Fibroblast of upper back skin (primary cell): ENCODE measurements around the gene CDK10.
"Not testable (repeated sequence)": the region's sequence is repeated elsewhere in the genome, so short reads cannot be mapped to it uniquely, and the experiment has no call there.

Experiments
- DNase-seq: peaks from one replicate; pipeline ENCODE4 v3.0.0-alpha.2; 2013

The CDK10 gene

GRCh38 chr16:89686520-89687091 lies at the start of gene CDK10:
TSS of gene CDK10 (plus strand) at chr16:89686689. CDS start at chr16:89686711, 22 bp downstream.
- peak; percentile 85 for DNase-seq

GRCh38 chr16:89637379-89637778 lies 49.1 kb upstream of the CDK10 start:
- no peak for DNase-seq

GRCh38 chr16:89638455-89638854 lies 48.0 kb upstream of the CDK10 start:
- no peak for DNase-seq

- no peak for DNase-seq
These were observed 47.1 kb upstream of the CDK10 start for GRCh38 chr16:89639385-89639784.

GRCh38 chr16:89641458-89642119 lies 44.9 kb upstream of the CDK10 start:
- DNase-seq = no peak

- DNase-seq = no peak
These were observed 43.9 kb upstream of the CDK10 start for GRCh38 chr16:89642574-89642973.

- no peak for DNase-seq
These were observed 42.7 kb upstream of the CDK10 start for GRCh38 chr16:89643769-89644300.

GRCh38 chr16:89645122-89645521 lies 41.4 kb upstream of the CDK10 start:
- no peak for DNase-seq

- DNase-seq = no peak
These were observed 40.2 kb upstream of the CDK10 start for GRCh38 chr16:89646270-89646669.

- no peak for DNase-seq
These were observed 39.6 kb upstream of the CDK10 start for GRCh38 chr16:89646906-89647305.

GRCh38 chr16:89651584-89651983 lies 34.9 kb upstream of the CDK10 start:
- no peak for DNase-seq

GRCh38 chr16:89653656-89654295 lies 32.7 kb upstream of the CDK10 start:
- no peak for DNase-seq

GRCh38 chr16:89655062-89655643 lies 31.3 kb upstream of the CDK10 start:
- DNase-seq = no peak

GRCh38 chr16:89656435-89657121 lies 29.9 kb upstream of the CDK10 start:
- DNase-seq = no peak

GRCh38 chr16:89657442-89658220 lies 28.9 kb upstream of the CDK10 start, which contains the start of the genes CHMP1A and SPATA33:
TSS of gene CHMP1A (minus strand) at chr16:89657708. CDS start at chr16:89657588, 120 bp downstream.
TSS of gene SPATA33 (plus strand) at chr16:89657836. CDS start at chr16:89657912, 76 bp downstream.
- peak; percentile 81 for DNase-seq

- DNase-seq = no peak
These were observed 28.1 kb upstream of the CDK10 start for GRCh38 chr16:89658221-89658879.

GRCh38 chr16:89660146-89660545 lies 26.3 kb upstream of the CDK10 start:
- no peak for DNase-seq

GRCh38 chr16:89661215-89661614 lies 25.3 kb upstream of the CDK10 start:
- DNase-seq = no peak

GRCh38 chr16:89664238-89664637 lies 22.3 kb upstream of the CDK10 start:
- not testable (repeated sequence) for DNase-seq

GRCh38 chr16:89667000-89667399 lies 19.5 kb upstream of the CDK10 start:
- peak; percentile 25 for DNase-seq

- DNase-seq = no peak
These were observed 18.9 kb upstream of the CDK10 start for GRCh38 chr16:89667633-89668032.

- DNase-seq = no peak
These were observed 17.7 kb upstream of the CDK10 start for GRCh38 chr16:89668790-89669158.
